ENCODE measurements around the gene ANK2. TPM values are rescaled to one million over a fixed set of nuclear protein-coding genes. Genes with fewer than 3 reads are reported as not detected.

ANK2 gene
- total and polyA plus RNA-seq, 2 experiments from 2014 or later = 7.7 to 40.4 TPM

DNA sequence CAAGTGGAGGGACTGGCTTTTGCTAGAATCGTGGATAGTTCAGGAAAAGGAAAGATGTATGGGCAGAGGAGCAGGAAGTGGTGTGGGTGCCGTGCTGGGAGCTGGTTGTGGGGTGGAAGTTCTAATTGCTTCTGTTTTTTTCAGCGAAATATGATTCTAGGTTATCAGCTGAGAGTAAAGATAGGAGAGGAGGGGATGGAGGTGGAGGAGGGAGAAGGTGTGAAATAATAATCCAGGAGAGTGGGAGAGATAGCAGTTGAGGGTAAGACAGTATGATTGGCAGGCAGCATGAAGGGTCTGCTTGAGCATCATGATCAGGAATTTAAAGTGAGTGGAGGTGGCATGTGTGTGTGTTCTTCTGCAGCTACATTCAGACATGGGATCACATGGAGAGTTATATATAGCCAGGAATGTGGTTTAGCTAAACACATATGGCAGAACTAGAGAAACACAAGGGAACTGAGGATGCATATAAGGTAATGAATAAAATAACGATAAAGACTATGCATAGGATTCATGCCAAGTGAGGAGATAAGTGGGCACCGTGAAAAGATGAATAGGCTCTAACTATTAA, 133.7 kb downstream of the ANK2 start:
- Histone ChIP-seq H3K27ac (ENCODE audit: low read depth) (no peak overlapping the region), H3K4me2 (no peak overlapping the region), H3K36me3 (ENCODE audit: insufficient read depth) (no peaks in the 10 kb centered on the region), H3K79me2 (replicated peaks; ENCODE audit: insufficient read depth) (no peaks in the 10 kb centered on the region), H3K9me2 (ENCODE audit: insufficient read depth) (no peaks in the 10 kb centered on the region), H3K4me1 (ENCODE audit: insufficient read depth) (peaks cover 7% of the 10 kb centered on the region), H4K20me1 (replicated peaks; ENCODE audit: insufficient read depth) (no peaks in the 10 kb centered on the region), H3K4me3 (no peak overlapping the region), H3K27me3 (ENCODE audit: insufficient read depth) (no peaks in the 10 kb centered on the region), H3F3A (replicated peaks; ENCODE audit: low read depth) (no peaks in the 10 kb centered on the region), H2AFZ (no peak overlapping the region)
- DNase-seq (ENCODE audit: low spot score) = no peak
- TF ChIP-seq, protein P1, sequence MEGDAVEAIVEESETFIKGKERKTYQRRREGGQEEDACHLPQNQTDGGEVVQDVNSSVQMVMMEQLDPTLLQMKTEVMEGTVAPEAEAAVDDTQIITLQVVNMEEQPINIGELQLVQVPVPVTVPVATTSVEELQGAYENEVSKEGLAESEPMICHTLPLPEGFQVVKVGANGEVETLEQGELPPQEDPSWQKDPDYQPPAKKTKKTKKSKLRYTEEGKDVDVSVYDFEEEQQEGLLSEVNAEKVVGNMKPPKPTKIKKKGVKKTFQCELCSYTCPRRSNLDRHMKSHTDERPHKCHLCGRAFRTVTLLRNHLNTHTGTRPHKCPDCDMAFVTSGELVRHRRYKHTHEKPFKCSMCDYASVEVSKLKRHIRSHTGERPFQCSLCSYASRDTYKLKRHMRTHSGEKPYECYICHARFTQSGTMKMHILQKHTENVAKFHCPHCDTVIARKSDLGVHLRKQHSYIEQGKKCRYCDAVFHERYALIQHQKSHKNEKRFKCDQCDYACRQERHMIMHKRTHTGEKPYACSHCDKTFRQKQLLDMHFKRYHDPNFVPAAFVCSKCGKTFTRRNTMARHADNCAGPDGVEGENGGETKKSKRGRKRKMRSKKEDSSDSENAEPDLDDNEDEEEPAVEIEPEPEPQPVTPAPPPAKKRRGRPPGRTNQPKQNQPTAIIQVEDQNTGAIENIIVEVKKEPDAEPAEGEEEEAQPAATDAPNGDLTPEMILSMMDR (conservative IDR thresholded peaks at IDR 0.05; ENCODE audit: low read depth in 2 of 2) = no peak
- no peak for TF ChIP-seq EZH2 (IDR thresholded peaks at IDR 0.05; ENCODE audit: low read depth, unreplicated experiment)
- no peak for TF ChIP-seq NANOG (IDR thresholded peaks at IDR 0.05; ENCODE audit: borderline replicate concordance)
- TF ChIP-seq, protein P2, sequence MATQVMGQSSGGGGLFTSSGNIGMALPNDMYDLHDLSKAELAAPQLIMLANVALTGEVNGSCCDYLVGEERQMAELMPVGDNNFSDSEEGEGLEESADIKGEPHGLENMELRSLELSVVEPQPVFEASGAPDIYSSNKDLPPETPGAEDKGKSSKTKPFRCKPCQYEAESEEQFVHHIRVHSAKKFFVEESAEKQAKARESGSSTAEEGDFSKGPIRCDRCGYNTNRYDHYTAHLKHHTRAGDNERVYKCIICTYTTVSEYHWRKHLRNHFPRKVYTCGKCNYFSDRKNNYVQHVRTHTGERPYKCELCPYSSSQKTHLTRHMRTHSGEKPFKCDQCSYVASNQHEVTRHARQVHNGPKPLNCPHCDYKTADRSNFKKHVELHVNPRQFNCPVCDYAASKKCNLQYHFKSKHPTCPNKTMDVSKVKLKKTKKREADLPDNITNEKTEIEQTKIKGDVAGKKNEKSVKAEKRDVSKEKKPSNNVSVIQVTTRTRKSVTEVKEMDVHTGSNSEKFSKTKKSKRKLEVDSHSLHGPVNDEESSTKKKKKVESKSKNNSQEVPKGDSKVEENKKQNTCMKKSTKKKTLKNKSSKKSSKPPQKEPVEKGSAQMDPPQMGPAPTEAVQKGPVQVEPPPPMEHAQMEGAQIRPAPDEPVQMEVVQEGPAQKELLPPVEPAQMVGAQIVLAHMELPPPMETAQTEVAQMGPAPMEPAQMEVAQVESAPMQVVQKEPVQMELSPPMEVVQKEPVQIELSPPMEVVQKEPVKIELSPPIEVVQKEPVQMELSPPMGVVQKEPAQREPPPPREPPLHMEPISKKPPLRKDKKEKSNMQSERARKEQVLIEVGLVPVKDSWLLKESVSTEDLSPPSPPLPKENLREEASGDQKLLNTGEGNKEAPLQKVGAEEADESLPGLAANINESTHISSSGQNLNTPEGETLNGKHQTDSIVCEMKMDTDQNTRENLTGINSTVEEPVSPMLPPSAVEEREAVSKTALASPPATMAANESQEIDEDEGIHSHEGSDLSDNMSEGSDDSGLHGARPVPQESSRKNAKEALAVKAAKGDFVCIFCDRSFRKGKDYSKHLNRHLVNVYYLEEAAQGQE (IDR thresholded peaks at IDR 0.05; ENCODE audit: unreplicated experiment) = no peak
- no peak for TF ChIP-seq ZNF114 (CRISPR knock-in tag; IDR thresholded peaks at IDR 0.05)
- no peak for TF ChIP-seq EZH2phosphoT487 (IDR thresholded peaks at IDR 0.05; ENCODE audit: unreplicated experiment)
- TF ChIP-seq, protein P3, sequence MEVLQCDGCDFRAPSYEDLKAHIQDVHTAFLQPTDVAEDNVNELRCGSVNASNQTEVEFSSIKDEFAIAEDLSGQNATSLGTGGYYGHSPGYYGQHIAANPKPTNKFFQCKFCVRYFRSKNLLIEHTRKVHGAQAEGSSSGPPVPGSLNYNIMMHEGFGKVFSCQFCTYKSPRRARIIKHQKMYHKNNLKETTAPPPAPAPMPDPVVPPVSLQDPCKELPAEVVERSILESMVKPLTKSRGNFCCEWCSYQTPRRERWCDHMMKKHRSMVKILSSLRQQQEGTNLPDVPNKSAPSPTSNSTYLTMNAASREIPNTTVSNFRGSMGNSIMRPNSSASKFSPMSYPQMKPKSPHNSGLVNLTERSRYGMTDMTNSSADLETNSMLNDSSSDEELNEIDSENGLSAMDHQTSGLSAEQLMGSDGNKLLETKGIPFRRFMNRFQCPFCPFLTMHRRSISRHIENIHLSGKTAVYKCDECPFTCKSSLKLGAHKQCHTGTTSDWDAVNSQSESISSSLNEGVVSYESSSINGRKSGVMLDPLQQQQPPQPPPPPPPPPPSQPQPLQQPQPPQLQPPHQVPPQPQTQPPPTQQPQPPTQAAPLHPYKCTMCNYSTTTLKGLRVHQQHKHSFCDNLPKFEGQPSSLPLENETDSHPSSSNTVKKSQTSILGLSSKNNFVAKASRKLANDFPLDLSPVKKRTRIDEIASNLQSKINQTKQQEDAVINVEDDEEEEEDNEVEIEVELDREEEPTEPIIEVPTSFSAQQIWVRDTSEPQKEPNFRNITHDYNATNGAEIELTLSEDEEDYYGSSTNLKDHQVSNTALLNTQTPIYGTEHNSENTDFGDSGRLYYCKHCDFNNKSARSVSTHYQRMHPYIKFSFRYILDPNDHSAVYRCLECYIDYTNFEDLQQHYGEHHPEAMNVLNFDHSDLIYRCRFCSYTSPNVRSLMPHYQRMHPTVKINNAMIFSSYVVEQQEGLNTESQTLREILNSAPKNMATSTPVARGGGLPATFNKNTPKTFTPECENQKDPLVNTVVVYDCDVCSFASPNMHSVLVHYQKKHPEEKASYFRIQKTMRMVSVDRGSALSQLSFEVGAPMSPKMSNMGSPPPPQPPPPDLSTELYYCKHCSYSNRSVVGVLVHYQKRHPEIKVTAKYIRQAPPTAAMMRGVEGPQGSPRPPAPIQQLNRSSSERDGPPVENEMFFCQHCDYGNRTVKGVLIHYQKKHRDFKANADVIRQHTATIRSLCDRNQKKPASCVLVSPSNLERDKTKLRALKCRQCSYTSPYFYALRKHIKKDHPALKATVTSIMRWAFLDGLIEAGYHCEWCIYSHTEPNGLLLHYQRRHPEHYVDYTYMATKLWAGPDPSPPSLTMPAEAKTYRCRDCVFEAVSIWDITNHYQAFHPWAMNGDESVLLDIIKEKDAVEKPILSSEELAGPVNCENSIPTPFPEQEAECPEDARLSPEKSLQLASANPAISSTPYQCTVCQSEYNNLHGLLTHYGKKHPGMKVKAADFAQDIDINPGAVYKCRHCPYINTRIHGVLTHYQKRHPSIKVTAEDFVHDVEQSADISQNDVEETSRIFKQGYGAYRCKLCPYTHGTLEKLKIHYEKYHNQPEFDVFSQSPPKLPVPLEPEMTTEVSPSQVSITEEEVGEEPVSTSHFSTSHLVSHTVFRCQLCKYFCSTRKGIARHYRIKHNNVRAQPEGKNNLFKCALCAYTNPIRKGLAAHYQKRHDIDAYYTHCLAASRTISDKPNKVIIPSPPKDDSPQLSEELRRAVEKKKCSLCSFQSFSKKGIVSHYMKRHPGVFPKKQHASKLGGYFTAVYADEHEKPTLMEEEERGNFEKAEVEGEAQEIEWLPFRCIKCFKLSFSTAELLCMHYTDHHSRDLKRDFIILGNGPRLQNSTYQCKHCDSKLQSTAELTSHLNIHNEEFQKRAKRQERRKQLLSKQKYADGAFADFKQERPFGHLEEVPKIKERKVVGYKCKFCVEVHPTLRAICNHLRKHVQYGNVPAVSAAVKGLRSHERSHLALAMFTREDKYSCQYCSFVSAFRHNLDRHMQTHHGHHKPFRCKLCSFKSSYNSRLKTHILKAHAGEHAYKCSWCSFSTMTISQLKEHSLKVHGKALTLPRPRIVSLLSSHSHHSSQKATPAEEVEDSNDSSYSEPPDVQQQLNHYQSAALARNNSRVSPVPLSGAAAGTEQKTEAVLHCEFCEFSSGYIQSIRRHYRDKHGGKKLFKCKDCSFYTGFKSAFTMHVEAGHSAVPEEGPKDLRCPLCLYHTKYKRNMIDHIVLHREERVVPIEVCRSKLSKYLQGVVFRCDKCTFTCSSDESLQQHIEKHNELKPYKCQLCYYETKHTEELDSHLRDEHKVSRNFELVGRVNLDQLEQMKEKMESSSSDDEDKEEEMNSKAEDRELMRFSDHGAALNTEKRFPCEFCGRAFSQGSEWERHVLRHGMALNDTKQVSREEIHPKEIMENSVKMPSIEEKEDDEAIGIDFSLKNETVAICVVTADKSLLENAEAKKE (CRISPR knock-in tag; IDR thresholded peaks at IDR 0.05) = no peak
- no peak for TF ChIP-seq STAT1 (IDR thresholded peaks at IDR 0.05; ENCODE audit: unreplicated experiment)
- TF ChIP-seq CREB1 (CRISPR knock-in tag; IDR thresholded peaks at IDR 0.05; ENCODE audit: low read depth) = no peak
- no peak for TF ChIP-seq ZNF331 (CRISPR knock-in tag; IDR thresholded peaks at IDR 0.05; ENCODE audit: low read depth)
- TF ChIP-seq, protein P4, sequence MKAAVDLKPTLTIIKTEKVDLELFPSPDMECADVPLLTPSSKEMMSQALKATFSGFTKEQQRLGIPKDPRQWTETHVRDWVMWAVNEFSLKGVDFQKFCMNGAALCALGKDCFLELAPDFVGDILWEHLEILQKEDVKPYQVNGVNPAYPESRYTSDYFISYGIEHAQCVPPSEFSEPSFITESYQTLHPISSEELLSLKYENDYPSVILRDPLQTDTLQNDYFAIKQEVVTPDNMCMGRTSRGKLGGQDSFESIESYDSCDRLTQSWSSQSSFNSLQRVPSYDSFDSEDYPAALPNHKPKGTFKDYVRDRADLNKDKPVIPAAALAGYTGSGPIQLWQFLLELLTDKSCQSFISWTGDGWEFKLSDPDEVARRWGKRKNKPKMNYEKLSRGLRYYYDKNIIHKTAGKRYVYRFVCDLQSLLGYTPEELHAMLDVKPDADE (IDR thresholded peaks at IDR 0.05) = no peak
- TF ChIP-seq POLR2AphosphoS5 (IDR thresholded peaks at IDR 0.05; ENCODE audit: low read depth) = no peak
- Mint-ChIP-seq H3K27me3 (ENCODE audit: insufficient read depth, low read depth, poor library complexity) (no peaks in the 10 kb centered on the region), H3K36me3 (ENCODE audit: low read depth) (peaks cover 7% of the 10 kb centered on the region; the same call in 2 of the 3 replicates), H3K4me1 (peaks cover 15% of the 10 kb centered on the region), H3K27ac (no peak overlapping the region), H3K9me3 (no peaks in the 10 kb centered on the region; the same call in 2 of the 3 replicates), H3K4me3 (no peak overlapping the region)
- ATAC-seq = no peak
